ENCODE results near the gene HIVEP3.

The HIVEP3 gene

DNA sequence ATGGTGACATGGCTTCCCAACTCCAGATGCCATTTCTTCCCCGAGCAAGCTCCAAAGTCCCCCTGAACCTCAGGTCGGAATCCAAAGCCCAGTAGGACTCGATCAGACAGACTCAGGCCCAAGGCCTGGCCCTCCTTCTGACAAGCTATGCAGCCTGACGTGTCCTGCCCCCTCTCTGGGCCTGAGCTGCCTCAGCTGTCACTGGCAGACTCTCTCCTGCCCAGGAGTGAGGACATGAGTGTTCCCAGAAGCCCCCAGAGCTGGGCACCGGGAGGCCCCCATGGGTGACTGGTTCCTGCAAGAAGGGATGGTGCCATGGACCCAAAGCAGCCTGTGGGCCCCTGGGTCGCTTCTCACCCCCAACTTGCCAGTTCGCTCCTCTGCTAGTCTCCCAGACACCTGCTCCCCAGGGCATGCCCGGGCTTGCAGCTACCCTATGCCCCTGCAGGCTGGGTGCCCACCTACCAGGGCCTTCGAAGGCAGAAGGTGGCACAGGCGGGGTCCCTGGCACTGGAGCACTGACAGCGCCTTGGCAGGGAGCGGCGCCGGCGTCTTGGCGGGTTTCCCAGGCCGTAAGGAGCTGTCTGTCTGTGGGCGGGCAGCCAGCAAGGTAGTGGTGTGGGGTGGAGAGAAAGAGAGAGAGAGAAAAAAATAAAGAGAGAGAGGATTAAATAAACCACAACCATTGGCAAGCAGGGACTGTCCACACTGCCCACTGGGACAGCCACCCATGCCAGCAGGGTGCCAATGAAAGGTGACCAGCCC lies 436.5 kb downstream of the HIVEP3 start:
- TF ChIP-seq, protein P1, sequence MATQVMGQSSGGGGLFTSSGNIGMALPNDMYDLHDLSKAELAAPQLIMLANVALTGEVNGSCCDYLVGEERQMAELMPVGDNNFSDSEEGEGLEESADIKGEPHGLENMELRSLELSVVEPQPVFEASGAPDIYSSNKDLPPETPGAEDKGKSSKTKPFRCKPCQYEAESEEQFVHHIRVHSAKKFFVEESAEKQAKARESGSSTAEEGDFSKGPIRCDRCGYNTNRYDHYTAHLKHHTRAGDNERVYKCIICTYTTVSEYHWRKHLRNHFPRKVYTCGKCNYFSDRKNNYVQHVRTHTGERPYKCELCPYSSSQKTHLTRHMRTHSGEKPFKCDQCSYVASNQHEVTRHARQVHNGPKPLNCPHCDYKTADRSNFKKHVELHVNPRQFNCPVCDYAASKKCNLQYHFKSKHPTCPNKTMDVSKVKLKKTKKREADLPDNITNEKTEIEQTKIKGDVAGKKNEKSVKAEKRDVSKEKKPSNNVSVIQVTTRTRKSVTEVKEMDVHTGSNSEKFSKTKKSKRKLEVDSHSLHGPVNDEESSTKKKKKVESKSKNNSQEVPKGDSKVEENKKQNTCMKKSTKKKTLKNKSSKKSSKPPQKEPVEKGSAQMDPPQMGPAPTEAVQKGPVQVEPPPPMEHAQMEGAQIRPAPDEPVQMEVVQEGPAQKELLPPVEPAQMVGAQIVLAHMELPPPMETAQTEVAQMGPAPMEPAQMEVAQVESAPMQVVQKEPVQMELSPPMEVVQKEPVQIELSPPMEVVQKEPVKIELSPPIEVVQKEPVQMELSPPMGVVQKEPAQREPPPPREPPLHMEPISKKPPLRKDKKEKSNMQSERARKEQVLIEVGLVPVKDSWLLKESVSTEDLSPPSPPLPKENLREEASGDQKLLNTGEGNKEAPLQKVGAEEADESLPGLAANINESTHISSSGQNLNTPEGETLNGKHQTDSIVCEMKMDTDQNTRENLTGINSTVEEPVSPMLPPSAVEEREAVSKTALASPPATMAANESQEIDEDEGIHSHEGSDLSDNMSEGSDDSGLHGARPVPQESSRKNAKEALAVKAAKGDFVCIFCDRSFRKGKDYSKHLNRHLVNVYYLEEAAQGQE (IDR thresholded peaks at IDR 0.05; ENCODE audit: insufficient read depth in 1 of 2, low read depth in 2 of 2, low read length in 2 of 2): no peak
- TF ChIP-seq POLR2AphosphoS5 (IDR thresholded peaks at IDR 0.05; ENCODE audit: low read depth, low read length) (no peak), SIN3A (IDR thresholded peaks at IDR 0.05; ENCODE audit: borderline replicate concordance, insufficient read depth, low read length) (no peak), TAF1 (IDR thresholded peaks at IDR 0.05; ENCODE audit: borderline replicate concordance, insufficient read depth, low read length) (no peak), FOXP2 (optimal IDR thresholded peaks at IDR 0.05; ENCODE audit: borderline replicate concordance, extremely low read depth, extremely low read length, insufficient read depth) (no peak)

DNA sequence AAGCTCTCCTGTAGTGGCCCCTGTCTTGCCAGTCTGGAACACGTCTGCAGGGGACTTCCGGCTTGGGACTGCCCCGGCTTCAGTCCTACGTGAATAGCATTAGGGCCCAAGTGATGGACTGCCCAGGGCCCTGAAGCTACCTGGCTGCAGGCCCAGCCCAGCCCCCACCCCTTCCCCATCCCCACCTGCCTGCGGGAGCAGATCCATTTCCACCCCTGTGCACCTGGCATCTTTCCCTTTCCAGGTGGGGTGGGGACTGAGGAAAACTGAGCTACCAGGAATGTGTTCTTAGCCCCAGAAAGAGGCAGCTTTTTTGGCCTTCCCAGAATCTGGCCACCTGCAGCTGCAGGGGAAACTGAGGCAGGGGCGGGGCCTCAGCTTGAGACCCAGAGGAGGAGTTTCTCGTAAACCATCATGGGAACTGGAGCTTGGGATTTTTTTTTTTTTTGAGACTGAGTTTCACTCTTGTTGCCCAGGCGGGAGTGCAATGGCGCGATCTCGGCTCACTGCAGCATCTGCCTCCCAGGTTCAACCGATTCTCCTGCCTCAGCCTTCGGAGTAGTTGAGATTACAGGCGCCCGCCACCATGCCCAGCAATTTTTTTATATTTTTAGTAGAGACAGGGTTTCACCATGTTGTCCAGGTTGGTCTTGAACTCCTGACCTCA lies 437.5 kb downstream of the HIVEP3 start:
- TF ChIP-seq TAF1 (IDR thresholded peaks at IDR 0.05; ENCODE audit: borderline replicate concordance, insufficient read depth, low read length) (no peak), FOXP2 (optimal IDR thresholded peaks at IDR 0.05; ENCODE audit: borderline replicate concordance, extremely low read depth, extremely low read length, insufficient read depth) (no peak), SIN3A (IDR thresholded peaks at IDR 0.05; ENCODE audit: borderline replicate concordance, insufficient read depth, low read length) (no peak), POLR2AphosphoS5 (IDR thresholded peaks at IDR 0.05; ENCODE audit: low read depth, low read length) (no peak)
- TF ChIP-seq, protein P1 (IDR thresholded peaks at IDR 0.05; ENCODE audit: insufficient read depth in 1 of 2, low read depth in 2 of 2, low read length in 2 of 2): no peak

DNA sequence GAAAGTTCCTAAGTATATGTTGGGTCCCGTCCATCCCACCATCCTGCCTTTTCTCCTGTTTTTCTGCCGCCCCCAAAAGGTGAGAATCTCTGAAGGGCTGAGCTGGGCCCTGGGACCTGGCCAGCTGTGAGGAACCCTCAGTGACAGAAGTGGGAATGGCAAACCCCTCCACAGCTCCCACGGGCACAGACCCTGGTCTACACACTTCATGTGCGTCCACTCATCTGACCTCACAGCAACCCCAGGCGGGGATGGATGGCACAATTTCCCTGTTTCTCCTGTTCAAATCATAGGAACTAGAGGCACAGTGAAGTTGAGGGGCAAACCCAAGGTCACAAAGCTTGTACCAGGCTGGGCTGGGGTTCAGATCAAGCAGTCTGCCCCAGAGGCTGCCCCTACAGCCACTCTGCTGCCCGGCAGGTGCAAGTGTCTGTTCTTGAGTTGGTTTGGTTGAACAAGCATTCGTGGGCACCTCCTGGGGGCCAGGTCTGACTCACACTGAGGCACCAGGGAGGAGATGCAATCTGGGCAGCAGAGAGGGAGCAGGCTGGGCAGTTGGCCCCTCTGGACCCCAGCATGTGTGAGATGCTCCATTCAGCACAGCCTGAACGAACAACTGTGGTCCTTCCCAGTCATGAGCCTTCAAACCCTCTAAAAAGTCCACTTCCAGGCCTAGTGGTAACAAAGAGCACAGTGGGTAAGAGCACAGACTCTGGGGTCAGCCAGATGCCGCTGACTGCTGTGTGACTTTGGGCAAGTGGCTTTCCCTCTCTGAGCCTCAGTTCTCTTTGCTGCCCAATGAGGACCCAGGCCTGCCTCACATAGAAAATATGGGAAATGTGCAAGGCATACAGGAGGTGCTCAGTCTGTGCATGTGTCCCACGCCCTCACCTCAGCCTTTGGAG lies 438.3 kb downstream of the HIVEP3 start:
- no peak for TF ChIP-seq FOXP2 (optimal IDR thresholded peaks at IDR 0.05; ENCODE audit: borderline replicate concordance, extremely low read depth, extremely low read length, insufficient read depth)
- no peak for TF ChIP-seq TAF1 (IDR thresholded peaks at IDR 0.05; ENCODE audit: borderline replicate concordance, insufficient read depth, low read length)
- TF ChIP-seq POLR2AphosphoS5 (IDR thresholded peaks at IDR 0.05; ENCODE audit: low read depth, low read length): no peak
- TF ChIP-seq, protein P1 (IDR thresholded peaks at IDR 0.05; ENCODE audit: insufficient read depth in 1 of 2, low read depth in 2 of 2, low read length in 2 of 2): no peak
- TF ChIP-seq SIN3A (IDR thresholded peaks at IDR 0.05; ENCODE audit: borderline replicate concordance, insufficient read depth, low read length): no peak

DNA sequence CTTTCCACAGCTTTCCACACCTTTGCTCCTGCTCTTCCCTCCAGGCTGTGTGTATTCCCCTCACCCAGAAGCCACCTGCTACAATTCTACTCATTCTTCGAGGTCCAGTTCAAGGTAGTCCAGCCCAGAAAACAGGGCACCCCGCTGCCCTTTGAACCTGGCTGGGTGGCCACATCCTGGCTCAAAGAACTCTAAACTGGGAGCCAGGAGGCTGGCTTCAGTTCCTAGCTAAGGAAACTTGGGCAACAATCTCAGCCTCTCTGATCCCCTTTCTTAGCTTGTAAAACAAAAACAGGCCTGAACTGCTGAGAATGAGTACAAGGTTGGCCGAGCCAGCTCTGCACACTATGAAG lies 438.9 kb downstream of the HIVEP3 start:
- TF ChIP-seq SIN3A (IDR thresholded peaks at IDR 0.05; ENCODE audit: borderline replicate concordance, insufficient read depth, low read length) (no peak), POLR2AphosphoS5 (IDR thresholded peaks at IDR 0.05; ENCODE audit: low read depth, low read length) (no peak), TAF1 (IDR thresholded peaks at IDR 0.05; ENCODE audit: borderline replicate concordance, insufficient read depth, low read length) (no peak), FOXP2 (optimal IDR thresholded peaks at IDR 0.05; ENCODE audit: borderline replicate concordance, extremely low read depth, extremely low read length, insufficient read depth) (no peak)
- TF ChIP-seq, protein P1 (IDR thresholded peaks at IDR 0.05; ENCODE audit: insufficient read depth in 1 of 2, low read depth in 2 of 2, low read length in 2 of 2): no peak
